NCI-H2171 treated with DMSO at 0.1 percent for 48 hours (cell line): ENCODE results near the gene PSME3.
"Not testable (repeated sequence)": the region's sequence is repeated elsewhere in the genome, so short reads cannot be mapped to it uniquely, and the experiment has no call there.

ENCODE experiments used
- DNase-seq: peaks from one replicate; lab custom pipeline; 2025; lab: John Stamatoyannopoulos, UW

Gene PSME3

GRCh38 chr17:42878123-42878880, 45.1 kb downstream of the PSME3 start:
- DNase-seq = no peak

GRCh38 chr17:42878924-42879595, 45.9 kb downstream of the PSME3 start:
- DNase-seq = no peak

- DNase-seq = no peak
These were observed 46.4 kb downstream of the PSME3 start for GRCh38 chr17:42879596-42879985.

GRCh38 chr17:42880776-42881310, 47.6 kb downstream of the PSME3 start:
- no peak for DNase-seq

- not testable (repeated sequence) for DNase-seq
These were observed 48.5 kb downstream of the PSME3 start for GRCh38 chr17:42881706-42882105.

- DNase-seq = no peak
These were observed 49.0 kb downstream of the PSME3 start for GRCh38 chr17:42882166-42882565.

GRCh38 chr17:42883802-42884558, 50.8 kb downstream of the PSME3 start:
- no peak for DNase-seq

- not testable (repeated sequence) for DNase-seq
These were observed 52.6 kb downstream of the PSME3 start for GRCh38 chr17:42885806-42886205.

- no peak for DNase-seq
These were observed 53.3 kb downstream of the PSME3 start for GRCh38 chr17:42886283-42887176.

- DNase-seq = no peak
These were observed 56.6 kb downstream of the PSME3 start for GRCh38 chr17:42889809-42890208.

GRCh38 chr17:42891539-42892152, 58.4 kb downstream of the PSME3 start:
- DNase-seq = no peak

GRCh38 chr17:42893359-42893758, 60.2 kb downstream of the PSME3 start:
- no peak for DNase-seq
